Measurements from ENCODE around the gene BCL2L11.

DNA sequence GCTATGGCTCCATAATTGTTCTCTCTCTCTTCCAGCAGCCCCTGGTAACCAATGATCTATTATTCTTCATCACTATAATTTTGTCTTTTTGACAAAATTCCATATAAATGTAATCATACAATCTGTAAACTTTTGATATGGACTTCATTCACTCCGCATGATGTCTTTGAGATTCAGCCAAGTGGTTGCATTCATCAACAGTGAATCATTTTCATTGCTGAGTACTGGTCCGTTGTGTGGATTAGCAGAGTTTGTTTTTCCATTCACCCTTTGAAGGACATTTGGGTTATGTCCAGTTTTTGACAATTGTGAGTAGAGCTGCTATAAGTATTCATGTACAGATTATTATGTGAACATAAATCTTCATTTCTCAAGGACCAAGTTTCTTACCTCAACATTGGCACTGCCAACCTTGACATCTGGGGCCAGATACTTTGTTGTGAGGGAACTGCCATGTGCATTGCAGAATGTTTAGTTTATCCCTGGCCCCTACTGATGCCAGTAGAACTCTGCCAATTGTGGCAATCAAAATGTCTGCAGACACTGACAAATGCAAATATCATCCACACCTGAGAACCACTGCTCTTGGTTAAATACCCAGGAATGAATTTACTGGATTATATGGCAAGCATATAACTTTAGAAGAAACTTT is 48.4 kb upstream of the BCL2L11 start:
- TF ChIP-seq CTCF (conservative IDR thresholded peaks at IDR 0.05 in 1 of 2, IDR thresholded peaks at IDR 0.05 in 1 of 2; ENCODE audit: extremely low read depth in 1 of 2, insufficient read depth in 1 of 2, low read depth in 1 of 2, low read length in 2 of 2): no peak
- no peak for TF ChIP-seq EZH2 (IDR thresholded peaks at IDR 0.05; ENCODE audit: borderline replicate concordance, low read length)

Measured in mammary epithelial cell (primary cell).